Liver (tissue), 3 donors: ENCODE data around the gene BRF1.

Source experiments
- ATF3 ChIP-seq: IDR thresholded peaks from 2 replicates; pipeline ENCODE4 v1.6.1; 2016; ENCODE audit warnings: antibody characterized with exemption
- CTCF ChIP-seq: fragments of 150-350 bp; IDR thresholded peaks from 2 replicates; pipeline ENCODE4 v1.5.1; 2017; ENCODE audit warnings: improper control_type of control experiment, low read depth, low read length; ENCODE audit not compliant: missing input control
- EGR1 ChIP-seq, 2 donors: IDR thresholded peaks; 2 replicates each; pipeline ENCODE4 v1.6.1; 2016 to 2018; ENCODE audit warnings: antibody characterized with exemption in 2 of 2, low read depth in 2 of 2
- FOXA1 ChIP-seq: IDR thresholded peaks from 2 replicates; pipeline ENCODE4 v1.6.1; 2016; ENCODE audit warnings: antibody characterized with exemption
- GABPA ChIP-seq, 2 donors: IDR thresholded peaks in 1 of 2; conservative IDR thresholded peaks in 1 of 2; 2 replicates each; pipeline ENCODE4 v1.6.1; 2016; ENCODE audit warnings: antibody characterized with exemption in 2 of 2, mild to moderate bottlenecking in 1 of 2, moderate library complexity in 1 of 2
- HNF4G ChIP-seq: IDR thresholded peaks from 2 replicates; pipeline ENCODE4 v1.6.1; 2016; ENCODE audit warnings: antibody characterized with exemption
- JUND ChIP-seq, 2 donors: IDR thresholded peaks; 2 replicates each; pipeline ENCODE4 v1.6.1; 2016; ENCODE audit warnings: antibody characterized with exemption in 2 of 2
- MAX ChIP-seq: IDR thresholded peaks from 2 replicates; pipeline ENCODE4 v1.6.1; 2016; ENCODE audit warnings: antibody characterized with exemption
- NR2F2 ChIP-seq: IDR thresholded peaks from 2 replicates; pipeline ENCODE4 v1.6.1; 2016; ENCODE audit warnings: antibody characterized with exemption
- RAD21 ChIP-seq, 2 donors: IDR thresholded peaks; 2 replicates each; pipeline ENCODE4 v1.6.1; 2016; ENCODE audit warnings: antibody characterized with exemption in 2 of 2, mild to moderate bottlenecking in 2 of 2
- REST ChIP-seq: IDR thresholded peaks from 2 replicates; pipeline ENCODE4 v1.6.1; 2016; ENCODE audit warnings: antibody characterized with exemption, mild to moderate bottlenecking
- SP1 ChIP-seq: IDR thresholded peaks from 2 replicates; pipeline ENCODE4 v1.6.1; 2018; ENCODE audit warnings: antibody characterized with exemption, mild to moderate bottlenecking
- TAF1 ChIP-seq: conservative IDR thresholded peaks from 2 replicates; pipeline ENCODE4 v1.6.1; 2016; ENCODE audit warnings: antibody characterized with exemption, mild to moderate bottlenecking
- donor health status: healthy.
- donor health status: healthy.

GRCh38 chr14:105248368-105249181 is 52.2 kb downstream of the BRF1 start, which contains the start of gene BTBD6:
- TF ChIP-seq CTCF (no peak), EGR1 (IDR thresholded peaks at IDR 0.05; ENCODE audit: low read depth in 2 of 2) (no peak), NR2F2 (no peak), JUND (IDR thresholded peaks at IDR 0.05) (no peak), HNF4G (no peak), MAX (no peak), FOXA1 (no peak), RAD21 (IDR thresholded peaks at IDR 0.05) (no peak), TAF1 (no peak), ATF3 (no peak), REST (no peak), SP1 (no peak), GABPA (IDR thresholded peaks at IDR 0.05 in 1 of 2, conservative IDR thresholded peaks at IDR 0.05 in 1 of 2) (no peak)
